Stimulated activated CD8-positive, alpha-beta memory T cell treated with anti-CD3 and anti-CD28 coated beads, Interleukin-15, amount 100 ng/mL, for 1 hour (primary cell): ENCODE measurements around the gene ROMO1.
"Not testable (repeated sequence)": the region's sequence is repeated elsewhere in the genome, so short reads cannot be mapped to it uniquely, and the experiment has no call there.

Experiments
- DNase-seq: peaks from one replicate; pipeline ENCODE4 v3.0.0-alpha.2; 2020; ENCODE audit warnings: low read depth

ROMO1 gene

GRCh38 chr20:35731862-35732643 is 32.8 kb downstream of the ROMO1 start:
- DNase-seq, result no peak

- no peak for DNase-seq
Observed at GRCh38 chr20:35732644-35732982, 33.4 kb downstream of the ROMO1 start.

- no peak for DNase-seq
Observed at GRCh38 chr20:35734374-35734773, 35.2 kb downstream of the ROMO1 start.

GRCh38 chr20:35734777-35735649 is 35.8 kb downstream of the ROMO1 start:
- DNase-seq, result no peak

GRCh38 chr20:35735826-35736470 is 36.7 kb downstream of the ROMO1 start:
- no peak for DNase-seq

GRCh38 chr20:35737865-35738333 is 38.7 kb downstream of the ROMO1 start:
- no peak for DNase-seq

GRCh38 chr20:35738410-35739179 is 39.4 kb downstream of the ROMO1 start:
- no peak for DNase-seq

GRCh38 chr20:35739294-35740163 is 40.3 kb downstream of the ROMO1 start:
- DNase-seq, result no peak

- peak; percentile 98 for DNase-seq
Observed at GRCh38 chr20:35741892-35742740, 42.9 kb downstream of the ROMO1 start, which contains the start of gene RBM39. Gene RBM39, minus strand, starts transcription at chr20:35742260. Its CDS starts 1,386 bp downstream, at chr20:35740874.

- no peak for DNase-seq
Observed at GRCh38 chr20:35742741-35743523, 43.7 kb downstream of the ROMO1 start.

GRCh38 chr20:35743693-35744491 is 44.7 kb downstream of the ROMO1 start:
- DNase-seq, result no peak

- not testable (repeated sequence) for DNase-seq
Observed at GRCh38 chr20:35744492-35744841, 45.3 kb downstream of the ROMO1 start.
